ENCODE data around the gene SLC35F2. TPM values are rescaled to one million over a fixed set of nuclear protein-coding genes. Genes with fewer than 3 reads are reported as not detected.
"Not testable (repeated sequence)": the region's sequence is repeated elsewhere in the genome, so short reads cannot be mapped to it uniquely, and the experiment has no call there.

Gene SLC35F2
- polyA plus RNA-seq, 1 donor: 21.1 TPM

- no peak for DNase-seq
Measured at GRCh38 chr11:107844041-107844440, 14.5 kb downstream of the SLC35F2 start.

GRCh38 chr11:107842412-107843100 is 16.0 kb downstream of the SLC35F2 start:
- DNase-seq: no peak

GRCh38 chr11:107840129-107840484 is 18.5 kb downstream of the SLC35F2 start:
- no peak for DNase-seq

GRCh38 chr11:107836851-107837250 is 21.7 kb downstream of the SLC35F2 start:
- DNase-seq: no peak

- no peak for DNase-seq
Measured at GRCh38 chr11:107834995-107835394, 23.6 kb downstream of the SLC35F2 start.

GRCh38 chr11:107833926-107834325 is 24.7 kb downstream of the SLC35F2 start:
- not testable (repeated sequence) for DNase-seq

GRCh38 chr11:107830915-107831540 is 27.6 kb downstream of the SLC35F2 start:
- DNase-seq: no peak

GRCh38 chr11:107827041-107827440 is 31.5 kb downstream of the SLC35F2 start:
- DNase-seq: no peak

GRCh38 chr11:107825875-107826274 is 32.7 kb downstream of the SLC35F2 start:
- DNase-seq: no peak

- no peak for DNase-seq
Measured at GRCh38 chr11:107824668-107825369, 33.8 kb downstream of the SLC35F2 start.

- no peak for DNase-seq
Measured at GRCh38 chr11:107821199-107821927, 37.2 kb downstream of the SLC35F2 start.

GRCh38 chr11:107819361-107820014 is 39.1 kb downstream of the SLC35F2 start:
- DNase-seq: no peak

GRCh38 chr11:107818491-107818890 is 40.1 kb downstream of the SLC35F2 start:
- no peak for DNase-seq

GRCh38 chr11:107816028-107816427 is 42.6 kb downstream of the SLC35F2 start:
- no peak for DNase-seq

- no peak for DNase-seq
Measured at GRCh38 chr11:107810875-107811274, 47.7 kb downstream of the SLC35F2 start.

GRCh38 chr11:107808521-107808920 is 50.1 kb downstream of the SLC35F2 start:
- DNase-seq: no peak

GRCh38 chr11:107804971-107805370 is 53.6 kb downstream of the SLC35F2 start:
- DNase-seq: no peak

- no peak for DNase-seq
Measured at GRCh38 chr11:107804211-107804610, 54.4 kb downstream of the SLC35F2 start.

GRCh38 chr11:107801641-107802040 is 56.9 kb downstream of the SLC35F2 start:
- DNase-seq: no peak

- no peak for DNase-seq
Measured at GRCh38 chr11:107799218-107799859, 59.2 kb downstream of the SLC35F2 start.

- no peak for DNase-seq
Measured at GRCh38 chr11:107792049-107792443, 66.5 kb downstream of the SLC35F2 start.
